GM12874 (cell line): ENCODE measurements around the gene DDX1.

Experiments
- TF ChIP-seq, protein P1 (sequence below): IDR thresholded peaks from 2 replicates; pipeline ENCODE4 v1.5.1; 2011; ENCODE audit warnings: low read depth, mild to moderate bottlenecking, control low read depth, low read length, moderate library complexity; ENCODE audit not compliant: insufficient read depth

Gene DDX1

DNA sequence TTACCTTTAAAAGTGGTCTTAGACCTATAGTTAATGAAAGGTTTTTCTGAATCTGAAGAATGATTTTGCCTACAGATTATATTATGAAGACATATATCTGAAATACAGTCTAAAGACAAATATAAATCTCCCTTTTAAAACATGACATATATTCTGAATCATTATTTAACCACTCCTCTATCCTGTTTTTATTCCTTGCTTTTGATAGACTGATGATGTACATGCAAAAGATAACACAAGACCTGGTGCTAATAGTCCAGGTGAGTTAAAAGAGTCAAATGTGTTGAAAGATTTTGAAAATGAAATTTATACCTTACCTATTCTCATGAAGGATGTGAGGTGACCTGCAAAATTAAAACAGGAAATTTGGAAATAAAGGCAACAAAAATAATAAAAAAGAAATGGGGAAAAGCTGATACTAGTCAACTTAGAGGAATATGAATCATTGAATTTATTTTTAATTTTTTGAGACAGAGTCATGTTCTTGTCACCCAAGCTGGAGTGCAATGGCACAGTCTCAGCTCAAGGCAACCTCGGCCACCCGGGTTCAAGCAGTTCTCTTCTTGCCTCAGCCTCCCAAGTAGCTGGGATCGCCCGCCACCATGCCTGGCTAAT, 29.3 kb downstream of the DDX1 start:
- TF ChIP-seq, protein P1, sequence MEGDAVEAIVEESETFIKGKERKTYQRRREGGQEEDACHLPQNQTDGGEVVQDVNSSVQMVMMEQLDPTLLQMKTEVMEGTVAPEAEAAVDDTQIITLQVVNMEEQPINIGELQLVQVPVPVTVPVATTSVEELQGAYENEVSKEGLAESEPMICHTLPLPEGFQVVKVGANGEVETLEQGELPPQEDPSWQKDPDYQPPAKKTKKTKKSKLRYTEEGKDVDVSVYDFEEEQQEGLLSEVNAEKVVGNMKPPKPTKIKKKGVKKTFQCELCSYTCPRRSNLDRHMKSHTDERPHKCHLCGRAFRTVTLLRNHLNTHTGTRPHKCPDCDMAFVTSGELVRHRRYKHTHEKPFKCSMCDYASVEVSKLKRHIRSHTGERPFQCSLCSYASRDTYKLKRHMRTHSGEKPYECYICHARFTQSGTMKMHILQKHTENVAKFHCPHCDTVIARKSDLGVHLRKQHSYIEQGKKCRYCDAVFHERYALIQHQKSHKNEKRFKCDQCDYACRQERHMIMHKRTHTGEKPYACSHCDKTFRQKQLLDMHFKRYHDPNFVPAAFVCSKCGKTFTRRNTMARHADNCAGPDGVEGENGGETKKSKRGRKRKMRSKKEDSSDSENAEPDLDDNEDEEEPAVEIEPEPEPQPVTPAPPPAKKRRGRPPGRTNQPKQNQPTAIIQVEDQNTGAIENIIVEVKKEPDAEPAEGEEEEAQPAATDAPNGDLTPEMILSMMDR = no peak

DNA sequence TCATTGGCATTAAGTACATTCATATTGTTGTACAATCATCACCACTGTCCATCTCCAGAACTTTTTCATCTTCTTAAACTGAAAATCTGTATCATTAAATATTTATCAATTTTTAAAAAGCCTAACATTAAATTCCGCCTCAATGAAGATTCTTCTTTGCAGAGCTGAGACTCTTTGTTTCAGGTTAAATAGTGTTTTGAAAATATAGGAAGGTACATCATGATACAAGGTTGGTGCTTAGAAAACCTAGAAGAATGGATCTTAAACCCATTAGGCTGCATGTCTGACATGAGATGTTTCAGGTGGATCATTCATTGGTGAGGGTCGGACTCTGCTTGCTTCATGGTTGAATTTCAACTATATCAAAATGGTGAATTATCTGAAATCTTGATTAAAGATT, 30.5 kb downstream of the DDX1 start:
- TF ChIP-seq, protein P1 = no peak

DNA sequence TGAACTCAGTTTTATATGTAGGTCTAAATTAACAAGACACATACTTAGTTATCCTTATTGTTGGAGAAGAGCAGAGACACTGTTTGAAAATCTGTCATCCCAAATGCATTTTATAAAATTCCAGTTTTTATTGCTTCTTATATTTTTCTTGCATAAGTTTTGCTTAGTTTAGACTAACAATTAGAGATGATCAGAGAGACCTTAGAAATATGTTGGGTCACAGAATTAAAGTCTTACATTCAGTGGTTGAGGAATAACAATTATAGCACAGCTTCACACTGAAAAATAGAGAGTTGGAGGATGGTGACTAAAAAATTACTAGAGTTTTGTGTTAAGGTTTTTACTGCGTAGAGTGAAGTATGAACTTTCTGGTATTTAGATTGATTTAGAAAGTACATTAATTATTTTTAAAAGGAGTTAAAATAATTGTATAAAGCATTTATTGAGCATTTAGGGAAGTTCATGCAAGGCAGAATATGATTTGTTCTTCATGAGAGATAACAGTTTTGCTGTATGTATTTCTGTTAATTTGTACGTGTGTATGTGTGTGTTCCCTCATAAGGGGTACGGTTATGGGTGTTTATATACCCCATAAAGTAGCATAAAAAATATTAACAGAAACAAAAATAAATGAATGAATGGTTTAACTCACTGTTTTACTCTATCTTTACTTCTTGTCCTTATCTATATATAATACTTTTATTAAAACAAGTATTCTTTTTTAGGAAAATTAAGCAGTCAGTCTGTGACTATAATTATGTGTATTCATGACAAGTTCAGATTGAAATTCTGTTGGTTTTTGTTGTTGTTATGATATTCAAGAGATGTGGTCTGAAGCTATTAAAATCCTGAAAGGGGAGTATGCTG, 31.2 kb downstream of the DDX1 start:
- TF ChIP-seq, protein P1 = no peak

DNA sequence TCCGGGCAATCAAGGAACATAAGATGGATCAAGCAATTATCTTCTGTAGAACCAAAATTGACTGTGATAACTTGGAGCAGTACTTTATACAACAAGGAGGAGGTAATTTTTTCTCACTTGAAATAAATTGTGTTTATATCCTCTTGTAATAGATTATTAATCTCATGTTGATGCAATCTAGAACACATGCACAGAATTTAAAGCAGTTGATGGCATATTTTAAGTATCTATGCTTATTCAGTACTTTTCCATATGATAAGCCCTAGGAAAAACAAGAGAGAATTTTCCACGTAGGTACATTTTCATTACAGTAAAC, 31.8 kb downstream of the DDX1 start:
- TF ChIP-seq, protein P1 = no peak

DNA sequence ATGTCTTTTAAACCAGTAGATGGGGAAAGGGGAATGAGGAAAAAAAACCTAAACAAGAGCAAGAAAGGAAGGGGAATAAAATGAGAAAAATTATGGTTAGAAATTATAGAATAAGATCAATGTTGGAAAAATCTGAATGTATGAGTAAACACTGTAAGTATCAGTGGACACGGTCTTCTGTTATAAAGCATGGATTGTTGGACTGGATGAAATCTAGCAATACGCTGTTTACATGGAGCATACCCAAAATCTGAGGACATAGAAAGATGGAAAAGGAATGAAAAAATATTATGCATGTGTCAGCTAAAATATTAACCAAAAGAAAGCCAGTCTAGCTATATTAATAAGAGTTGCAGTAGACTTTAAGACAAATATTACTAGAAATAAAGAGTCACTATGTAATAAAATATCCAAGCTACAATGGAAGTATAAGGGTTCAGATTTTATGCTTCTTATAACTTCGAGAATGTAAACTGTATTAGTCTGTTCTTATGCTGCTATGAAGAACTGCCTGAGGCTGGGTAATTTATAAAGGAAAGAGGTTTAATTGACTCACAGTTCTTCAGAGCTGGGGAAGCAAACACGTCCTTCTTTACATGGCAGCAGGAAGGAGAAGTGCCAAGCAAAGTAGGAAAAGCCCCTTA, 32.4 kb downstream of the DDX1 start:
- TF ChIP-seq, protein P1 = no peak

DNA sequence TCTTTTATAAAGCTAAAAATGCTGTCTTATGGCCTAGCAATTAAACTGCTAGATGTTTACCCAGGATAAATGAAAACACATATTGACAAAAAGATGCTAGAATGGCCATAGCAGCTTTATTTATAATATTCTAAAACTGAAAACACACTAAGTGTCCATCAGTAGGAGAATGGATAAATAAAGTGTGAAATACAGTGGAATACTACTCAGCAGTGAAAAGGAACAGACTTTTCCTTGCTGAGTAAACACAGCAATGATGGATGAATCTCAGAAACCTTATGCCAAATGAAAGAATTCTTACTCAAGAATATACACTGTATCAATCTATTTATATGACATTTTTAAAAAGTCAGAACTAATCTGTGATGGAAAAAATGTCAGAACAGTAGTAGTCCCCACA, 33.2 kb downstream of the DDX1 start:
- TF ChIP-seq, protein P1 = no peak

DNA sequence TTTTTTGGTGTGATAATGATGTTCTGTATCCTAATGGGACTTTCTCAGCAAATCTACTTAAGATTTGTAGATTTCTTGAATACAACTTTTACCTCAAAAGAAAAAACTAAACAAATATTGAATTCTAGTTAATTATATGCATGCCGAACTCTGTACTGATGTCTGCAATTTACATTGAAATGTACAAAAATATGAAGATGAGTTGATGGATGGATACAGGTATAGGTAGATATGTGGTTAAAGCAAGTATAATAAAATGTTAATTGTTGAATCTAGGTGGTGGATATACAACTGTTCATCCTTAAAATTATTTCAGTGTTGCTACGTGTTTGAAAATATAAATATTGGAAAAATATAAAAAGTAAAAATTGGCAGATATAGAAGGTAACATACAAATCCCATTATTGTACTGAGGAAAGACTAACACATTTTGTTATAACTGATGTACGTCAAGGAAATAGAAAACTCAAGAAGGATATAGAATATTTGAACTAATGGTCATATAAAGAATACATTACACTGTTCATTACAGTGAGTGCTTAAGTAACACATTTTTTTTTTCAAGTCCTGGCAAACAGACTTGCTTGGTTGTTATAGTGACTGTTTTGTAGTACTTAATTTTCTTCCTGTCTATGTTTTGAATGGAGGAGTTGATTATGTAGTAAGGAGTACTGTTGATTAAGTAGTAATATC, 33.8 kb downstream of the DDX1 start:
- TF ChIP-seq, protein P1 = no peak
